ENCODE results near the gene PPDPF. TPM values are rescaled to one million over a fixed set of nuclear protein-coding genes. Genes with fewer than 3 reads are reported as not detected.

The PPDPF gene
- total RNA-seq, 4 donors from 2014 or later = 114 to 256 (median 162) TPM

DNA sequence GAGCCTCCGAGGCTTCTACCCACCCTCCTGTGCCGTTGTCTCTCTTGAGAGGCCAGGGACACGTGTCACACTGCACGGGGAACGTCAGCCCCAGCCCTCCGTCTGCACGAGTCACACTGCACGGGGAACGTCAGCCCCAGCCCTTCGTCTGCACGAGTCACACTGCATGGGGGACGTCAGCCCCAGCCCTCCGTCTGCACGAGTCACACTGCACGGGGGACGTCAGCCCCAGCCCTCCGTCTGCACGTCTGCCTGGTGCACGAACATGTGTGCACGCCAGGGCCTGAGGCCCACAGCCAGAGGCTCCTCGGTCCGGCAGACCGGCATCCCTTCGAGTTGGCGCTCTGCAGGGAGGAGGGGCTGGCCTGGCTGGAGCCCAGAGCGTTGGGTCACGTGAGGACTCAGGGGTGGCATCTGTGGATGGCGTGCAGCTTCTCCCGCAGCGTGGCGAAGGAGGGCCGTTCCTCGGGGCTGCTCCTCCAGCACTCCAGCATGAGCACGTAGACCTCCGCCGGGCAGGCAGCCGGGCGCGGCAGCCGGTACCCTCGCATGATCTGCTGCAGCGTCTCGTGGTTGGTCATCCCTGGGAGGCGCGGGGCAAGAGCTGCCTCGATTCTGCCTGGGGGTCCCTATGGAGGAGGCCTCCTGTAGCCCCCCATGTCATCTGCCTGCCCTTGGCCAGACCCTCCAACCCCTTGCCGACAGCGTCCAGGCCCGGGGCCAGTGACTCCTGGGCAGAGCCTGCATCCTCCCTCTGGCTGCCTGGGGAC, 20.0 kb downstream of the PPDPF start:
- peaks cover 0 to 25% (median 8%) of the 10 kb centered on the region in 3 donors for H3K4me1 ChIP-seq
- no peak overlapping the region for H3K4me3 ChIP-seq
- no peak overlapping the region for H3K27ac ChIP-seq
- peaks cover 47% of the 10 kb centered on the region for H3K27me3 ChIP-seq
- H3K9me3 ChIP-seq = no peaks in the 10 kb centered on the region
- H3K36me3 ChIP-seq = no peaks in the 10 kb centered on the region
- TF ChIP-seq, protein P1, sequence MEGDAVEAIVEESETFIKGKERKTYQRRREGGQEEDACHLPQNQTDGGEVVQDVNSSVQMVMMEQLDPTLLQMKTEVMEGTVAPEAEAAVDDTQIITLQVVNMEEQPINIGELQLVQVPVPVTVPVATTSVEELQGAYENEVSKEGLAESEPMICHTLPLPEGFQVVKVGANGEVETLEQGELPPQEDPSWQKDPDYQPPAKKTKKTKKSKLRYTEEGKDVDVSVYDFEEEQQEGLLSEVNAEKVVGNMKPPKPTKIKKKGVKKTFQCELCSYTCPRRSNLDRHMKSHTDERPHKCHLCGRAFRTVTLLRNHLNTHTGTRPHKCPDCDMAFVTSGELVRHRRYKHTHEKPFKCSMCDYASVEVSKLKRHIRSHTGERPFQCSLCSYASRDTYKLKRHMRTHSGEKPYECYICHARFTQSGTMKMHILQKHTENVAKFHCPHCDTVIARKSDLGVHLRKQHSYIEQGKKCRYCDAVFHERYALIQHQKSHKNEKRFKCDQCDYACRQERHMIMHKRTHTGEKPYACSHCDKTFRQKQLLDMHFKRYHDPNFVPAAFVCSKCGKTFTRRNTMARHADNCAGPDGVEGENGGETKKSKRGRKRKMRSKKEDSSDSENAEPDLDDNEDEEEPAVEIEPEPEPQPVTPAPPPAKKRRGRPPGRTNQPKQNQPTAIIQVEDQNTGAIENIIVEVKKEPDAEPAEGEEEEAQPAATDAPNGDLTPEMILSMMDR (IDR thresholded peaks at IDR 0.05) = no peak
- TF ChIP-seq EP300 (IDR thresholded peaks at IDR 0.05) (no peak), POLR2AphosphoS5 (IDR thresholded peaks at IDR 0.05) (no peak), POLR2A (IDR thresholded peaks at IDR 0.05) (no peak)
- 93% methylated on average over 3 of the region's 49 CpGs; no CpG with 5 or more reads in 1 of the 2 donors for WGBS, 2 donors (ENCODE audit: low coverage in 1 of 2)
- no peak for ATAC-seq

DNA sequence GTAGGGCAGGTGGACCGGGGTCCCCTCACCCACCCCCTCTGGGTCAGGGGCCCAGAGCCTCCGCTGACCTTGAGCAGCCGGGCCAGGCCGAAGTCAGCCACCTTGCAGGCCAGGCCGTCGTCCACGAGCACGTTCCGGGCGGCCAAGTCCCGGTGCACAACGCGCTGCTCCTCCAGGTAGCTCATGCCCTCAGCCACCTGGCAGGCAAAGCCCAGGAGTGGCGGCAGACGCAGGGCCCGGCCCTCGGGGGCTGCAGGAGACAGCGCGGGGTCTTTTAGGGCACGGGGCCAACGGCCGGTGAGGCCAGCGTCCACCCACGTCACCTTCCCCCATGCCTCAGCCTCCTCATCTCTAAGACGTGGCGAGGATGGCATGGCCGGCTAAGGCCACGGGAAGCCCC, 20.8 kb downstream of the PPDPF start:
- WGBS, 2 donors (ENCODE audit: low coverage in 1 of 2) = 100% methylated on average over 1 of the region's 28 CpGs; no CpG with 5 or more reads in 1 of the 2 donors
- TF ChIP-seq EP300 (IDR thresholded peaks at IDR 0.05) (no peak), POLR2A (IDR thresholded peaks at IDR 0.05) (no peak), POLR2AphosphoS5 (IDR thresholded peaks at IDR 0.05) (no peak)
- TF ChIP-seq, protein P1 (IDR thresholded peaks at IDR 0.05) = no peak
- no peak for ATAC-seq
- no peaks in the 10 kb centered on the region for H3K9me3 ChIP-seq
- H3K27ac ChIP-seq = no peak overlapping the region
- H3K4me3 ChIP-seq = no peak overlapping the region
- H3K27me3 ChIP-seq = peaks cover 50% of the 10 kb centered on the region
- peaks cover 0 to 23% (median 8%) of the 10 kb centered on the region in 3 donors for H3K4me1 ChIP-seq
- H3K36me3 ChIP-seq = no peaks in the 10 kb centered on the region

DNA sequence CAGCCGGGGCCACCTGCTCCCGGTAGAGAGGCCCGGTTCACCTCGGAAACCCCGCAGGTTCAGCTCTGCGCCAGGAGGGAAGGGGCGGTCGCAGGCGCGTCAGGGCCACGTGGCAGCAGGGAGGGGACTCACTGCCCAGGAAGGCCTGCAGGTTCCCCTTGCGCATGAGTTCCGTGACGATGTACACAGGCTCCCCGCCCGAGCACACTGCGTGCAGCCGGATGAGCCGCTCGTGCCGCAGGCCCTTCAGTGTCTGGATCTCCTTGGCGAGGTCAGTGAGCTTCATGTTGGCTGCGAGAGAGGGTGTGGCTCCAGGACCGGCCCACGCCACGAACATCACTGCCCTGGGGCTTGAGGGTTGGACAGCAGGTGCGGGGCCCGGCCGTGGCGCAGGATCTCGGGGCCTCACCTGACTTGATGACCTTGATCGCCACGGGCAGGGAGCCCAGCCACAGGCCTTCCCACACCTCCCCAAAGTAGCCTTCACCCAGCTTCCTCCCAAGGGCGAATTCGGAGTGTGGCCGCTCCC, 21.5 kb downstream of the PPDPF start:
- Histone ChIP-seq H3K4me3 (no peak overlapping the region), H3K36me3 (no peaks in the 10 kb centered on the region), H3K4me1 (peaks cover 0 to 16% (median 8%) of the 10 kb centered on the region in 3 donors), H3K9me3 (no peaks in the 10 kb centered on the region), H3K27me3 (peaks cover 50% of the 10 kb centered on the region), H3K27ac (no peak overlapping the region)
- no CpG with 5 or more reads among the region's 36 CpGs for WGBS, 2 donors (ENCODE audit: low coverage in 1 of 2)
- no peak for TF ChIP-seq POLR2AphosphoS5 (IDR thresholded peaks at IDR 0.05)
- TF ChIP-seq EP300 (IDR thresholded peaks at IDR 0.05) = no peak
- no peak for TF ChIP-seq POLR2A (IDR thresholded peaks at IDR 0.05)
- TF ChIP-seq, protein P1 (IDR thresholded peaks at IDR 0.05) = no peak
- ATAC-seq = no peak

DNA sequence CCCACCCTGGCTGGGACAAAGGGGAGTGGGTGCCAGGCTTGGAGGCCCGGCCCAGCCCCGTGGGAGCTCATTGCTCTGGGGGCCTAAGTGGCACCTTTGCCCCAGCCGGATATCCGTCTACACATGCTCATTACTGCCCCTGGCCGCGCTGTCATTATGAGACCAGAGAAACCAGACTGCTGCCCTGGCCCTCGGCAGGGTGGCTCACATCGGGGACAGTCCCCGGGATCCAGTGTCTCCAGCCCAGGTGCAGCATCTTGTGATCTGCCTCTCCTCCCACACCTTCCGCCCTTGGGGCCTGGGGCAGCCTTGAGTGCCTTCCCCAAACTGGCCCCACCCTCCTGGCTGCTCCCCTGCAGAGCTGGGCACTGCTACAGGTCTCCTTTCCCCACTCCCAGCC, 22.1 kb downstream of the PPDPF start:
- ATAC-seq = no peak
- Histone ChIP-seq H3K27ac (no peak overlapping the region), H3K4me1 (peaks cover 0 to 10% (median 6%) of the 10 kb centered on the region in 3 donors), H3K4me3 (no peak overlapping the region), H3K36me3 (no peaks in the 10 kb centered on the region), H3K9me3 (no peaks in the 10 kb centered on the region), H3K27me3 (peaks cover 50% of the 10 kb centered on the region)
- TF ChIP-seq POLR2A (IDR thresholded peaks at IDR 0.05) (no peak), POLR2AphosphoS5 (IDR thresholded peaks at IDR 0.05) (no peak)
- WGBS, 2 donors (ENCODE audit: low coverage in 1 of 2) = 20% methylated on average over 1 of the region's 10 CpGs; no CpG with 5 or more reads in 1 of the 2 donors

DNA sequence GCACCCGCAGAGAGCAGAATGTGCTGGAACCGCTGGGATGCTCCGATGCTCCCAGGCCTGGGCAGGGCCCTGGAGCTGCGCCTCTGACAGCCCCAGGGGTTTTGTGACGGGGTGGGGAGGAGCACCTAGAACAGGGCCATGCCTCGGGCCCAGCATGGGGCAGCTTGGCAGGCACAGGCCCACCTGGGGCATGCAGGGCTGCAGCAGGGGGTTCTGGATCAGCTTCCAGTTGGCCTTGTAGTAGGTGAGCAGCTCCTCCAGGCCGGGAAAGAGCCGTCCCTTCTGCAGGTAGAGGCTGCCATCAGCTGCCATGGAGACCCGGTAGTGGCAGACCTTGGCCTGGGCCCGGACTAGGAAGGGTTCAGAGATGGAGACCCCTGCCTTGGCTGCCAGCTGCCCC, 22.6 kb downstream of the PPDPF start:
- no CpG with 5 or more reads among the region's 10 CpGs for WGBS, 2 donors (ENCODE audit: low coverage in 1 of 2)
- no peak overlapping the region for H3K4me3 ChIP-seq

More for the DNA sequence above, 22.6 kb downstream of the PPDPF start:
- no peaks in the 10 kb centered on the region for H3K36me3 ChIP-seq
- H3K9me3 ChIP-seq = no peaks in the 10 kb centered on the region
- no peak overlapping the region for H3K27ac ChIP-seq
- H3K4me1 ChIP-seq = peaks cover 0 to 5% (median 4%) of the 10 kb centered on the region in 3 donors
- TF ChIP-seq EP300 (IDR thresholded peaks at IDR 0.05) = no peak
- TF ChIP-seq, protein P1 (IDR thresholded peaks at IDR 0.05) = no peak
- TF ChIP-seq POLR2AphosphoS5 (IDR thresholded peaks at IDR 0.05) = no peak
- TF ChIP-seq POLR2A (IDR thresholded peaks at IDR 0.05) = no peak
- no peak for ATAC-seq
- H3K27me3 ChIP-seq = peaks cover 50% of the 10 kb centered on the region
